A673 (cell line): Measurements from ENCODE around the gene TMEM81.
A peak's percentile ranks its signal among the peaks of the same experiment; 100 is the strongest.

ENCODE experiments used
- CTCF ChIP-seq: fragments of 300-800, 200-600 bp; sonication (generic); conservative IDR thresholded peaks from 2 replicates; pipeline ENCODE4 v1.5.1; 2017; ENCODE audit warnings: low read depth, mild to moderate bottlenecking, antibody characterized with exemption, low read length, moderate library complexity, mixed read lengths
- EZH2 ChIP-seq: fragments of 200-600 bp; sonication (generic); IDR thresholded peaks from 2 replicates; pipeline ENCODE4 v1.6.1; 2017; ENCODE audit warnings: borderline replicate concordance, low read depth, mild to moderate bottlenecking, mixed read lengths, antibody characterized with exemption, low read length; ENCODE audit not compliant: poor library complexity, severe bottlenecking

- TF ChIP-seq CTCF (peak; percentile 96), EZH2 (no peak)
Measured at GRCh38 chr1:205061665-205062069, 22.6 kb downstream of the TMEM81 start.
